GM18520 (cell line): ENCODE measurements around the gene RALGPS1.

ENCODE experiments used
- ATAC-seq: cut with Tn5 transposase; IDR thresholded peaks from one replicate; pipeline ENCODE4 v1.9.1; 2021; ENCODE audit not compliant: unreplicated experiment

Gene RALGPS1

DNA sequence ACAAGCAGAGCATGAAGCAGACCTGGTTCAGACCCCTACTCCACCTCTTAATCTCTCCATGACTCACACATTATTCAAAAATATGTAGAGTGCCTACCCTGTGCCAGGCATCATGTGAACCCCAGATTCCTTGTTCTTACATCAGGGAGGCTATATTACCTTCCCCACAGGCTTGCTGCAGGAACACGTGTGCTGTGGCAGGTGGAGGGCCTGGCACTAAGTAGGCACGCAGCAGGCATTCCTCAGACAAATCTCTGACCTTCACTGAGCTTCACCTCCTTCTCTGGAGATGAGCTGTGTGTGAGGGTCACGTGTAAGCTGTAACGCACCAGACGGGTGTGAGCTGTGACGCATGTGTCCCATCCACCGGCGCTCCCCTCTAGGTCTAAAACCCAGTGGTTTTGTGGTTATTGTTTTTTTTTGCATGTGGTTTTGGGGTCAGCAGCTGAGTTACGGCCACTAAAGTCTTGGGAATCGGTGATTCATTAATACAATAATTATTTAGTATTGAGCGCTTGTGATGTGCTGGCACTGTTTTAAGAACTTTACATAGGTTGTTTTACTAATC lies 177.5 kb downstream of the RALGPS1 start:
- no peak for ATAC-seq

DNA sequence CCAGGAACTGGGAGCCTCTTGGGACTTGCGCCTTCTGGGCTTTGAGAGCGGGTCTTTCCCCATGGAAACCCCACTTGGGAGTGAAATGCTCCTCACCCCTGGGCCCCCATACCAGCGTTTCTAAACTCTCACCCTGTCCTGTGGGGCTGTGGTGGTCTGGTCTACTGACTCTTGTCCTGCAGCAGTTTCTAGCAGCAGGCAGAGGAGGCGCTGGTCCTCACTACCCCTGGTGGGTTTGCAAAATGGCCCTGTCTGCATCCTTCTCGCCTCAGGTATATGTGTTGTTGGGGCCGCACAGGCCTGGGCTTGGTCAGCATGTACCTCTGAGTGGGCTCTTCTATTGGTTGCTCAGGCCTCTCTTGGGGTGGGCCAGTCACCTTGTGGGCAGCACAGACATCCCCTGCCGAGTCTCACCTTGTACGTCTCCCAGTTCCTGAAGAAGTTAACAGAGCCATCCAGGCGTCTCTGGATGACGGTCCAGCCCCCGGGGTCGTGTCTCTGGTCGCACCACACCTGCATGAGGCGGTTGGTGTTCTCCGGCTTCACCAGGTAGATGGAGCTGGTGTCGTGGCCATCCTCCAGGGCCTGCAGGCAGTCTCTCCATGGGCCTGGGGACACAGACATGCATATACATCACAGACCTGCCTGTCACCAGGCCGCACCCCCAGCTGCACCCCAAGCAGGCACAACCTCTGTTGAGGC lies 178.9 kb downstream of the RALGPS1 start:
- no peak for ATAC-seq

DNA sequence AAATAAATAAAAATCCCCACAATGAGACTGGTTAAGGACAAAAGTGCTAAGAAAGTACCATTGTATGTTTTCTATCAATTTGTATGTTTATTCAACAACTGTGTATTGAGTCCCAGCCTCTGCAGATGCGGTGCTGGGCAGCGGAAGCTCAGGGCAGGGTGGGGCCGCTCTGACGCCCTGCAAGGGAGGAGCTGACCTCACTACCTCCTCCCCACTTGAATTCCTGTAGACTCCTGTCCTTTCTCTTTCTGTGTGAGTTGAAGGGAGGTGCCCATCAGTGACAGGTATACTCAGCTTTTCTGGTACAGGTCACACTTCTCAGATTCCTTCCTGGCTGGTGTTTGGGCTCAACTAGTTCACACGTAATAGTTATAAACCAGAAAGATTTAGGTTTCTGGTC lies 180.8 kb downstream of the RALGPS1 start:
- ATAC-seq = no peak

- no peak for ATAC-seq
Measured at GRCh38 chr9:127096208-127096607, 181.6 kb downstream of the RALGPS1 start.

DNA sequence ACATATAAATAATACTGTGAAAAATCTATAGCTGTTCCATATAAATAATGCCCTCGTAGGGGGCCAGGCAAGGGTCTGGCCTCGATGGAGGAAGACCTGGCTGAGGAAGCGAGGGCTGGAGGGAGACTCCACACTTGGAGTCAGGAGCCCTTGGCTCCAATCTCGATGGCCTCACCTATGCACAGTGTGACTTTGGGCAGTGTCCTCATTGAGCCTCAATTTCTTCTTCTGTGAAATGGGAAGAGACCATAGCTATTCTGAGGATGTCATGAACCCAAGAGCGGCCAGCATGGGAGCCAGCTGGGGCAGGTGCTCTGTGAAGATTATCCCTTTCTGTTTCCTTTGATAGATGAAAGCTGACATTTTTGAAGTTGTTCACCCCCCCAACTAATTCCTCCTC lies 183.1 kb downstream of the RALGPS1 start:
- no peak for ATAC-seq

GRCh38 chr9:127098916-127099553 lies 184.5 kb downstream of the RALGPS1 start:
- ATAC-seq = no peak

- no peak for ATAC-seq
Measured at GRCh38 chr9:127099664-127100063, 185.1 kb downstream of the RALGPS1 start.

- ATAC-seq = no peak
Measured at GRCh38 chr9:127102176-127102575, 187.6 kb downstream of the RALGPS1 start.

DNA sequence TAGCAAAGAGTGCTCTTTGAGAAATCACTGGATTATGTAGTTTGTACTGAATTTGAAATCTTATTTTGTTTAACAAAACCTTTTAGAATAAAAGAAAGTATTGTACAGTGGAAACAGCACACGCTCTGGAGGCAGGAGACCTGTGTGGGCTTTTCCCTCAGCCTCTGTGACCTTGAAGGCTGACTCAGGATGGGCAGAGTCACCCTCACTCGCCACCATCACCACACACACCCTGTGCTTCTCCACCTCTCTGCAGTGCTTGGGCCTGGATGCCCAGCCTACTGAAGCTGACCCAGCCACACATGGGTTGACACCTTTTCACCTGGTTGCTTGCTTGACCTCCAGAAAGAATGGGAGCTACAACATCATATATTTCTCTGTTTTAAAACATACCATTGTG lies 188.2 kb downstream of the RALGPS1 start:
- no peak for ATAC-seq

DNA sequence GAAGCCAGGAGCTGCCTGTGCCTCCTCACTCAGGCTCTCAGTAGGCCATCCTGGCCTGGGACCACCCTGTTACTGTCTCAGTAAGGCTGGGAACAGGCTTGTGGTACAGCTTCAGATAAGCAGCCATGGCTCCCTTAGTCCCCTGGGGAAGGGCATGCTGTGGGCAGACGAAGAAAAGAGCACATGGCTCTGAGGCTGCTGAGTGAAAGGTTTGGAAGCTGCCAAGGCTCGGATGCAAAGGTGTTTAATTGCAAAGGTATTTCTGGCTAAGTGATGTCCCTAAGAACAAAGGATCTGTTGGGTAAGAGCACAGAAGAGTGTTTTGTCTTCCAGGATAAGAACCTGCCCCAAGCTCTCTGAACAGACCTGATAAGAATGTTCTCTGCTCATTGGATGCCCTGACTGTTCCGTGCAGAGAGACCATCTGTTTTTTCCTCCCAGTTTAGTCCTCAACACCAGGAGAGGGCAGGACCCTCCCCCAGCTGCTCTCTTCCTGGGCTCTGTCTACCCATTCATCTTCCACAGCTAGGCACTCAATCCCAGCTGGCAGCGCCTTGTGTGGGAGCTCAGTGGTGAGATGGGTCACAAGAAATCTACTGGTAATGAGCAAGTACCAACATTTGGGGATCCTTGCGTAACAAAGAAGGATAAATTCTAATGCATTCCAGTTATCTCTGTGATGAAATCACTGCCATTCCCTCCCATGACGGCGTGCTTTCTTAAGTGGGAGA lies 190.2 kb downstream of the RALGPS1 start:
- no peak for ATAC-seq

GRCh38 chr9:127105805-127106465 lies 191.4 kb downstream of the RALGPS1 start:
- no peak for ATAC-seq

GRCh38 chr9:127106466-127106855 lies 191.9 kb downstream of the RALGPS1 start:
- no peak for ATAC-seq

DNA sequence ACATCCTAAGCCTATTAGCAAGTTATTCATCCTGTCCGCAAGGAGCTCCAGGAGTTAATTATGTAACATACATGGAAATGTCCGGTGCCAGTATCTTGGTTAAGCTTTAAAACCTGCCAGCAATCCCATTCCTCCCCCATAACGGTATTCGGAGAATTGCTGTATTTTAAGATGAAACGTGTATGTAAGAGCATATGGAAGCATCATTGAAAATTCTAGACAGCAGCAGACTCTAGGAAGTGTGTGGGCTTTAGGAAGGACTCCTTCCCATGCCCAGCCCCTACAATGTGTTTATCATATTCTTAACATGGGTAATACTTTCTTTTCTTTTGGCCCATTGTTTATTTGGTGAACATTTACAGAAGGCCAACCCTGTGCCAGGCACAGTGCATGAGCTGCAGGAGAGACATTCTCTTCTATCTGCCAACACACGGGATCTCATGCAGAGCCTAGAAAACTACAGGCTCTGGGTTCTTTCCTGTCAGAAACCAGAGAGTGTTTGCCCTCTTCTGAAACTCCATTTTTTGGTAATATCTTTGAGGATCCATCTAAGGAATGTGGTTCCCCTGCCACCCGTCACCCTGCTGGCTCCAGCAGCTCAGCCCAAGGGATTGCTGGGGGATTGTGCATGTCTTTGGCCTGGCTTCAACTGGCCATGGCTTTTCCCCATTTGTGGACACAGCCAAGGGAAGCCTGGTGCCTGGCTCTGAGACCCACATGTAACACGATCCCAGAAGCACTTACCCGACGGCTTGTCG lies 192.8 kb downstream of the RALGPS1 start:
- ATAC-seq = no peak

DNA sequence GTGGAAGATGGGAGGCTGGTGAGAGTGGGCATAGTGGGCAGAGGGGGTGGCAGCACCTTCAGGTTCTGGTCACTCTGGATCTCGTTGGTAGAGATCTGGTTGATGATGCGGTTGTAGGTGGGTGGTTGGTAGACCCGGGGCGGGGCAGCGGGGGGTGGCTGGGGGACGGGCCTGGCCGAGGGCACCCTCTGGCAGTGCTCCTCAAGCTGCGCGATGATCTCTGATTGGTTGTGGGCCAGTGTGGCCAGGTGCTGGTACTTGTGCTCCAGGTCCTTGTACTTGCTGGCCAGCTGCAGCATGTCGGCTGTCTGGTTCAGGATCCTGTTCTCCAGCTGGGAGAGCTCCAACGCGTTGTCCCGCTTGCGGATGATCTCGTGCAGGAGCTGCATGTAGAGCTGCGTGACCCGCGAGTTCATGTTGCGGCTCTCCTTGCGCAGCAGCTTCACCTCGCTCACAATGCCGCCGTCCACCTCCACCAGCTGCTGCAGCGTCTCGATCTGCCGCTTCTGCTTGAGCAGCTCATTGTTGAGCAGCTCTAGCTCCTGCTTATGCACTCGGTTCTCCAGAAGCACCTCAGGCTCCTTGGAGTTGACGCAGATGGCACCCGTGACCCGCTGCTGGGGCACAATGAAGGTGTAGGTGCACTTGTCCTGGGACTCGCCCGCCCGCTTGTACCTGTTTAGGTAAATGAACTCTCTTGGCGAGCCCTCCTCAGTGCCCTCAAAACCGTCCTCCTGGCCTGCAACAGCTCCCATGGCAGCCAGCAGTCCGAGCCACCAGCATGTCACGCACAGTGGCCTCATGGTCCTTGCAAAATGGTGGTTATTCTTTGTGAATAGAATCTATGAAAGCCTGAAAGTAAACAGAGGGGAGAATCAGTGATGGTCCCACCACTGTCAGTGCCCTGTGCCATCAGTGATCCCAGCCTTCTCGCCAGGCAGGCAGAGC lies 193.6 kb downstream of the RALGPS1 start:
- no peak for ATAC-seq

- ATAC-seq = no peak
Measured at GRCh38 chr9:127109212-127109711, 194.7 kb downstream of the RALGPS1 start.

DNA sequence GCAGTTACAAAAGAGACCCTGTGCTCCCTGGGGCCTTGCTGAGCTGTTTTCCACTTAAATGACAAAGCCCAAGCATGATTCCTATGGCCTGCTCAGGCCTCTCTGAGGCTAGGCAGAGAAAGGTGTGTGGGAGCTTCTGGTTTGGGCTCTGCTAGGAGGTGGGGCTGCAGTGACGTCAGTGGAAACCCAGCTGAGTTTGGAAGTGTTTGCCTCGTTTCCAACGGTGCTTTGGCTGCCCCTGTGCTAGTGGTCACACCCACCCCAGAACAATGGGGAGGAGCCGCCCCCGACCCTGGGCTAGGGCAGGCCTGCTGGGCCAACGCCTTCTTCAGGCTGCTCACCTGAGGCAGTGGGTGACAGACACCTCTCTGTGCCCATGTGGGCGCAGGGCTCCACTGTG lies 197.5 kb downstream of the RALGPS1 start:
- ATAC-seq = no peak

DNA sequence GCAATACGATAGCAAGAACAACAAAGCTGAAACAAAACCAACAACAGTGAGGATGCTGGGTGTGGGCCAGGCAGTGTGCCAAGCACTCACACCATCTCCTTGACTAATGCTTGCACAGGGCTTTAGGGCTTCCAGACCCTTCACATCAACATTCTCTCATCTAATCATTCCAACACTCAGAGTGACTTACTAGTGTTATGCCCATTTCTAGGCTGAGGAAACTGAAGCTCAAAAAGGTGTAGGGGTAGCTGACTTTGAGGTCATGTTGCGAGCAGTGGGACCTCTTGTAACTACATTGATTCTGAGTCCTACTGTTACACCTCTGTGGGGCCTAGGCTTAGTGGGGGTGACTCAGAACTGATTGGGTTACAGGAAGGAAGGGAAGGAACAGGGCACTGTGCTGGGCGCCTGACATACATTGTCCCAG lies 198.2 kb downstream of the RALGPS1 start:
- ATAC-seq = no peak

DNA sequence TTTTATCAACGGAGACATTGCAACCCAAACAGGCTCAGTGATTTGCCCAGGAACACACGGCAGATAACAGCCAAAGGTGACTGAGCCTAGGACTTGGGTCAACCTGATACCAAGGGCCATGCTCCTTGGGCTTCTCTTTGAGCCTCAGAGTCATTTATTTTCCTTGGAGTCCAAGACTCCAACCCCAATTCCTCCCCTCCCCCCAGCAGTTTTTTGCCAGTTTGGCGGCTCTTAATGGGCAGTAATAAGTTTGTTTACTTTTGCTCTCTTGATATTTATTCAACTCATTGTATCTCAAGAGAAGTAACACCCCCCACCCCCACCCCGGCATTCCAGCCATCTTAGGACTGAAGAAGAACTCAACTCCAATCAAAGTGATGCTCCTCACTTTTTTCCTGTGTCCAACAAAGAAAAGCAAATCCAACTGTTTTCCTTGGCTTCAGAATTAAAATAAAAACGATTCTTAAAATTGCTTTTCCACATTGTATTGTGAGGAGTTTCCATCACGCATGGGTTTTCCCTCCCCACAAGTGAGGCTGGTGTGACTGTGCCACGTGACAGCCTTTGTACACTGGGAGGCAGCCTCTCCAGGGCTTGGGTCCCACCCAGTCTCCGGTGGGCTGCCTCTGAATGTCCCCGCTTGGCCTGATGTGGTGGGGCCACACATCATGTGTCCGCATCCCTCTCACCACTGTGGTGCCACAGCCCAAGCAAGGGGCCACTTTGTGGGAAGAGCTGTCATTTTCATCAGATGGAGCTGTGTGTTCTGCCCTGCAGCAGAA lies 198.8 kb downstream of the RALGPS1 start:
- no peak for ATAC-seq
